Measurements from ENCODE around the gene WDR17. TPM values are rescaled to one million over a fixed set of nuclear protein-coding genes. Genes with fewer than 3 reads are reported as not detected.

Gene WDR17
- total and polyA plus RNA-seq, 2 of the 8 experiments (the other 6 are each of a cell fraction or from before 2014, with no cell fraction given): 1.4 to 3.3 TPM

DNA sequence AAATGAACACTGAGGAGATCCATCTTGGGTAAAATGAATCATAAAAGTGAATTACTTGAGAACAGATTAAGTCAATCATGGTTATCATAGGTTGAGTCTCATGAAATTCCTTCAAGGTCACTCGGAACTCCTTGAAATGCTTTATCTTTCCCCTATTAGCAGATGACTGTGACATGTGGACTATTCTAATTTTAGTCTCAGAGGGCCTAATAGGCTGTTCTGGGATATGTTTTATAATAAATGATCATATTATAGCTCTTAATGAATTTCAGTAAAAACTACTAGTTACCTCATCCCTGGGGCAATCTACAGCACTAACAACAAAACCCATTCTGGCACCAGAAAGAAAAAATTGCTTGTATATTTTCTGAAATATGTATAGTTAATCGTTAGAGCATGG is 85.1 kb downstream of the WDR17 start:
- ChIA-PET CTCF (ENCODE audit: partially characterized antibody) (interaction anchor here (0.7 to 5.4 kb wide), 9 partner anchors 13 to 191 kb away, joined by 3 to 31 read pairs (median 3); no protein-coding TSS in a partner anchor), POLR2A (ENCODE audit: partially characterized antibody) (no interaction called here)
- H4K91ac ChIP-seq (replicated peaks; ENCODE audit: insufficient read length, low read length): no peak overlapping the region
- no peaks in the 10 kb centered on the region for H3K79me1 ChIP-seq (ENCODE audit: low read depth, low read length)
- H2AK5ac ChIP-seq (ENCODE audit: low read depth, low read length): no peak overlapping the region
- FAIRE-seq (no peak), DNase-seq (ENCODE audit: low read depth in 1 of 2, low spot score in 2 of 2) (no peak)
- no peaks in the 10 kb centered on the region for H3K9me3 ChIP-seq (ENCODE audit: insufficient read depth in 2 of 2, low read depth in 1 of 2, low read length in 1 of 2)
- H3K4me2 ChIP-seq (ENCODE audit: insufficient read depth in 1 of 2, low read depth in 2 of 2, low read length in 2 of 2): no peak overlapping the region
- WGBS, 2 experiments (ENCODE audit: extremely low coverage in 1 of 2, insufficient coverage in 1 of 2, insufficient read length in 1 of 2, insufficient replicate concordance in 2 of 2, low coverage in 1 of 2, low lambda C conversion rate in 2 of 2, missing lambda C conversion rate in 1 of 2): 93% methylated on average over 2 of the region's 2 CpGs; no CpG with 5 or more reads in 1 of the 2 experiments
- no peaks in the 10 kb centered on the region for H3K27me3 ChIP-seq (replicated peaks in 1 of 4; ENCODE audit: control insufficient read depth in 3 of 4, extremely low read depth in 1 of 4, insufficient read depth in 3 of 4, low read length in 3 of 4)
- no peak overlapping the region for H3K18ac ChIP-seq (ENCODE audit: extremely low read depth, low read length)
- no peaks in the 10 kb centered on the region for H3K36me3 ChIP-seq (ENCODE audit: control insufficient read depth in 2 of 4, insufficient read depth in 4 of 4, low read length in 3 of 4)
- H4K20me1 ChIP-seq (replicated peaks in 1 of 2; ENCODE audit: control insufficient read depth in 1 of 2, insufficient read depth in 2 of 2, low read length in 2 of 2): no peaks in the 10 kb centered on the region
- H3K4ac ChIP-seq (replicated peaks; ENCODE audit: insufficient read length, low read depth, low read length): no peak overlapping the region
- H3K4me1 ChIP-seq (replicated peaks in 1 of 4; ENCODE audit: control insufficient read depth in 3 of 4, insufficient read depth in 4 of 4, low read length in 3 of 4): no peaks in the 10 kb centered on the region
- no peak overlapping the region for H2BK20ac ChIP-seq (ENCODE audit: low read length)
- no peak overlapping the region for H2BK15ac ChIP-seq (ENCODE audit: low read length)
- no peak overlapping the region for H3K9ac ChIP-seq (replicated peaks in 1 of 4; ENCODE audit: extremely low read depth in 1 of 4, low read depth in 3 of 4, low read length in 3 of 4)
- H3K27ac ChIP-seq (ENCODE audit: low read depth, low read length): no peak overlapping the region
- no peak overlapping the region for H4K5ac ChIP-seq (ENCODE audit: insufficient read length, low read depth, low read length)
- H3K79me2 ChIP-seq (ENCODE audit: control insufficient read depth in 1 of 2, insufficient read depth in 2 of 2, low read length in 2 of 2): no peaks in the 10 kb centered on the region
- H2BK120ac ChIP-seq (replicated peaks; ENCODE audit: low read depth, low read length): no peak overlapping the region
- no peak overlapping the region for H3K4me3 ChIP-seq (ENCODE audit: extremely low read depth in 1 of 4, insufficient read depth in 2 of 4, low read depth in 3 of 4, low read length in 4 of 4)
- no peak overlapping the region for H2AFZ ChIP-seq (ENCODE audit: low read length)
- no peaks in the 10 kb centered on the region for H3K23me2 ChIP-seq (ENCODE audit: low read depth, low read length)
- H2BK5ac ChIP-seq (ENCODE audit: low read depth, low read length): no peak overlapping the region
- no peak overlapping the region for H4K8ac ChIP-seq (ENCODE audit: extremely low read depth, insufficient read depth, low read length)
- H3K56ac ChIP-seq (replicated peaks; ENCODE audit: insufficient read length, low read depth, low read length): no peak overlapping the region
- no peak overlapping the region for H2BK12ac ChIP-seq (ENCODE audit: low read depth, low read length)
- TF ChIP-seq CEBPB (IDR thresholded peaks at IDR 0.05; ENCODE audit: low read depth, low read length) (no peak), SIRT6 (IDR thresholded peaks at IDR 0.05; ENCODE audit: low read length) (no peak), KDM4A (IDR thresholded peaks at IDR 0.05; ENCODE audit: low read depth, low read length, severe bottlenecking) (no peak), HDAC6 (IDR thresholded peaks at IDR 0.05; ENCODE audit: low read depth, low read length) (no peak), CHD1 (IDR thresholded peaks at IDR 0.05; ENCODE audit: low read depth, low read length) (no peak), SAP30 (IDR thresholded peaks at IDR 0.05; ENCODE audit: insufficient read depth, insufficient replicate concordance, low read length) (no peak), ATF3 (IDR thresholded peaks at IDR 0.05; ENCODE audit: insufficient read depth, low read depth, low read length) (no peak), BCL11A (IDR thresholded peaks at IDR 0.05; ENCODE audit: low read depth in 2 of 2, low read length in 2 of 2) (no peak), FOSL1 (IDR thresholded peaks at IDR 0.05; ENCODE audit: insufficient read depth, low read depth, low read length) (no peak), PHF8 (conservative IDR thresholded peaks at IDR 0.05; ENCODE audit: low read depth, low read length) (no peak), NANOG (IDR thresholded peaks at IDR 0.05; ENCODE audit: insufficient read depth, low read depth, low read length, poor library complexity, severe bottlenecking) (no peak)
- TF ChIP-seq, protein P1, sequence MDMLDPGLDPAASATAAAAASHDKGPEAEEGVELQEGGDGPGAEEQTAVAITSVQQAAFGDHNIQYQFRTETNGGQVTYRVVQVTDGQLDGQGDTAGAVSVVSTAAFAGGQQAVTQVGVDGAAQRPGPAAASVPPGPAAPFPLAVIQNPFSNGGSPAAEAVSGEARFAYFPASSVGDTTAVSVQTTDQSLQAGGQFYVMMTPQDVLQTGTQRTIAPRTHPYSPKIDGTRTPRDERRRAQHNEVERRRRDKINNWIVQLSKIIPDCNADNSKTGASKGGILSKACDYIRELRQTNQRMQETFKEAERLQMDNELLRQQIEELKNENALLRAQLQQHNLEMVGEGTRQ (IDR thresholded peaks at IDR 0.05; ENCODE audit: low read length): no peak
- no peak overlapping the region for H3K23ac ChIP-seq (ENCODE audit: insufficient read length)
- H3K14ac ChIP-seq (ENCODE audit: insufficient read length): no peak overlapping the region
